SU-DHL-6 (cell line): Measurements from ENCODE around the gene BICC1.

Experiments
- CTCF ChIP-seq: fragments of 200-600 bp; sonication (generic); IDR thresholded peaks from one replicate; pipeline ENCODE4 v1.5.1; 2017; ENCODE audit warnings: antibody characterized with exemption, mild to moderate bottlenecking, low read length, moderate library complexity; ENCODE audit not compliant: insufficient read depth, poor library complexity, severe bottlenecking
- EZH2phosphoT487 ChIP-seq: fragments of 200-600 bp; sonication (generic), shearing (Covaris generic); conservative IDR thresholded peaks from 2 replicates; pipeline ENCODE4 v1.6.1; 2018; ENCODE audit warnings: mild to moderate bottlenecking, antibody characterized with exemption, low read length, moderate library complexity, mixed read lengths

GRCh38 chr10:58582045-58582444 is 69.4 kb downstream of the BICC1 start:
- TF ChIP-seq EZH2phosphoT487 (no peak), CTCF (no peak)
